H9 (cell line): ENCODE measurements around the gene FAM149B1. TPM values are rescaled to one million over a fixed set of nuclear protein-coding genes. Genes with fewer than 3 reads are reported as not detected.

Experiments
- DNase-seq: peaks from one replicate; pipeline ENCODE4 v3.0.0-alpha.2; 2017
- H2AFZ ChIP-seq: one replicate; pipeline ENCODE4 v1.6.1; 2013; ENCODE audit warnings: mild to moderate bottlenecking, low read length, control low read depth, moderate library complexity
- H2AK5ac ChIP-seq: 2 replicates; pipeline ENCODE4 v1.6.1; 2013; ENCODE audit warnings: low read length, control low read depth, mixed read lengths; ENCODE audit not compliant: insufficient read length
- H2BK120ac ChIP-seq: one replicate; pipeline ENCODE4 v1.6.1; 2013; ENCODE audit warnings: low read depth, mild to moderate bottlenecking, low read length, control low read depth, inconsistent platforms; ENCODE audit not compliant: poor library complexity, severe bottlenecking
- H2BK12ac ChIP-seq: 2 replicates; pipeline ENCODE4 v1.6.1; 2013; ENCODE audit warnings: low read length, control low read depth, mixed read lengths, low read depth; ENCODE audit not compliant: insufficient read length
- H2BK15ac ChIP-seq: 2 replicates; pipeline ENCODE4 v1.6.1; 2013; ENCODE audit warnings: low read depth, low read length, control low read depth
- H2BK20ac ChIP-seq: one replicate; pipeline ENCODE4 v1.6.1; 2013; ENCODE audit warnings: low read depth, mild to moderate bottlenecking, low read length, control low read depth, inconsistent platforms; ENCODE audit not compliant: poor library complexity, severe bottlenecking
- H2BK5ac ChIP-seq: 2 replicates; pipeline ENCODE4 v1.6.1; 2013; ENCODE audit warnings: low read length, control low read depth, mixed read lengths; ENCODE audit not compliant: insufficient read length
- H3K14ac ChIP-seq: 2 replicates; pipeline ENCODE4 v1.6.1; 2013; ENCODE audit warnings: low read length, control low read depth; ENCODE audit not compliant: insufficient read depth
- H3K18ac ChIP-seq: 2 replicates; pipeline ENCODE4 v1.6.1; 2013; ENCODE audit warnings: low read depth, mild to moderate bottlenecking, mixed read lengths, low read length, control low read depth; ENCODE audit not compliant: insufficient read length
- H3K23ac ChIP-seq: 2 replicates; pipeline ENCODE4 v1.6.1; 2013; ENCODE audit warnings: low read length, control low read depth, mixed read lengths, low read depth; ENCODE audit not compliant: insufficient read length
- H3K23me2 ChIP-seq: 2 replicates; pipeline ENCODE4 v1.6.1; 2013; ENCODE audit warnings: low read depth, mild to moderate bottlenecking, mixed read lengths, low read length, control low read depth; ENCODE audit not compliant: insufficient read length, poor library complexity, severe bottlenecking
- H3K27ac ChIP-seq: 2 replicates; pipeline ENCODE4 v1.5.1; 2013; ENCODE audit warnings: low read length, control low read depth, mixed read lengths, low read depth; ENCODE audit not compliant: insufficient read length
- H3K27me3 ChIP-seq: 2 replicates; pipeline ENCODE4 v1.6.1; 2013; ENCODE audit warnings: low read length, control low read depth, inconsistent platforms; ENCODE audit not compliant: insufficient read depth
- H3K4ac ChIP-seq: 2 replicates; pipeline ENCODE4 v1.6.1; 2013; ENCODE audit warnings: low read depth, mild to moderate bottlenecking, control low read depth, inconsistent platforms, low read length, moderate library complexity
- H3K4me1 ChIP-seq: 2 replicates; pipeline ENCODE4 v1.6.1; 2013; ENCODE audit warnings: low read length, control low read depth, inconsistent platforms; ENCODE audit not compliant: insufficient read depth
- H3K4me2 ChIP-seq: 2 replicates; pipeline ENCODE4 v1.6.1; 2013; ENCODE audit warnings: low read length, control low read depth, mixed read lengths; ENCODE audit not compliant: insufficient read length, insufficient read depth
- H3K56ac ChIP-seq: 2 replicates; pipeline ENCODE4 v1.6.1; 2013; ENCODE audit warnings: low read depth, mild to moderate bottlenecking, mixed read lengths, low read length, control low read depth; ENCODE audit not compliant: insufficient read length
- H3K79me1 ChIP-seq: 2 replicates; pipeline ENCODE4 v1.6.1; 2013; ENCODE audit warnings: low read depth, mild to moderate bottlenecking, moderate library complexity, low read length, control low read depth, inconsistent platforms; ENCODE audit not compliant: insufficient read depth, poor library complexity, severe bottlenecking
- H3K79me2 ChIP-seq: 2 replicates; pipeline ENCODE4 v1.6.1; 2013; ENCODE audit warnings: low read length, control low read depth, inconsistent platforms; ENCODE audit not compliant: insufficient read depth
- H3K9ac ChIP-seq: 2 replicates; pipeline ENCODE4 v1.6.1; 2013; ENCODE audit warnings: low read length, control low read depth, mixed read lengths; ENCODE audit not compliant: insufficient read length; ENCODE audit errors: extremely low read depth
- H3K9me3 ChIP-seq: one replicate; pipeline ENCODE4 v1.6.1; 2013; ENCODE audit warnings: low read depth, low read length, inconsistent platforms; ENCODE audit not compliant: control insufficient read depth
- H3T11ph ChIP-seq: one replicate; pipeline ENCODE4 v1.6.1; 2013; ENCODE audit warnings: mild to moderate bottlenecking, low read length, control low read depth, inconsistent platforms
- H4K20me1 ChIP-seq: one replicate; pipeline ENCODE4 v1.6.1; 2013; ENCODE audit not compliant: control insufficient read depth, insufficient read length, insufficient read depth
- H4K5ac ChIP-seq: 2 replicates; pipeline ENCODE4 v1.6.1; 2013; ENCODE audit warnings: low read depth, mild to moderate bottlenecking, mixed read lengths, low read length, control low read depth; ENCODE audit not compliant: insufficient read length
- H4K8ac ChIP-seq: replicated peaks from 2 replicates; pipeline ENCODE4 v1.6.1; 2013; ENCODE audit warnings: low read length, control low read depth, mixed read lengths, low read depth; ENCODE audit not compliant: insufficient read length
- H4K91ac ChIP-seq: 2 replicates; pipeline ENCODE4 v1.6.1; 2013; ENCODE audit warnings: low read depth, mild to moderate bottlenecking, moderate library complexity, mixed read lengths, low read length, control low read depth; ENCODE audit not compliant: insufficient read length
- H3K27ac Mint-ChIP-seq, 3 experiments: 2 replicates in 2 of 3; 3 replicates in 1 of 3; pipeline ENCODE4 v1.8.0; 2020 to 2021; ENCODE audit warnings: mixed read lengths in 3 of 3, mild to moderate bottlenecking in 1 of 3, moderate library complexity in 1 of 3
- H3K27me3 Mint-ChIP-seq: 2 replicates; pipeline ENCODE4 v1.8.0; 2021; ENCODE audit warnings: low read depth, mild to moderate bottlenecking, moderate library complexity, mixed read lengths
- H3K36me3 Mint-ChIP-seq, 3 experiments: 2 replicates in 2 of 3; 3 replicates in 1 of 3; pipeline ENCODE4 v1.8.0; 2020 to 2021; ENCODE audit warnings: low read depth in 3 of 3, mixed read lengths in 3 of 3; ENCODE audit not compliant: insufficient read depth in 1 of 3
- H3K4me1 Mint-ChIP-seq, 2 experiments: 2 replicates each; pipeline ENCODE4 v1.8.0; 2020; ENCODE audit warnings: mixed read lengths in 2 of 2
- H3K4me3 Mint-ChIP-seq, 2 experiments: 2 replicates in 1 of 2; 3 replicates in 1 of 2; pipeline ENCODE4 v1.8.0; 2020 to 2021; ENCODE audit warnings: mild to moderate bottlenecking in 2 of 2, mixed read lengths in 2 of 2, moderate library complexity in 1 of 2
- H3K9me3 Mint-ChIP-seq, 2 experiments: 2 replicates in 1 of 2; 3 replicates in 1 of 2; pipeline ENCODE4 v1.8.0; 2020; ENCODE audit warnings: mild to moderate bottlenecking in 2 of 2, mixed read lengths in 2 of 2, moderate library complexity in 1 of 2
- CTCF ChIP-seq: fragments of 200-600 bp; sonication (generic); conservative IDR thresholded peaks from 3 replicates; pipeline ENCODE4 v1.8.0; 2021; ENCODE audit warnings: antibody characterized with exemption, mild to moderate bottlenecking
- WGBS: extraction: QIAGEN DNeasy Blood & Tissue Kit; methylation state at CpG from one replicate; pipeline ENCODE4 v1.1.7; 2013; ENCODE audit warnings: missing lambda C conversion rate, low lambda C conversion rate, mixed read lengths; ENCODE audit not compliant: insufficient read length; ENCODE audit errors: extremely low coverage; 5-methylcytosine and 5-hydroxymethylcytosine counted together
- total RNA-seq: library from RNA; stranded (reverse); gene quantifications from 2 replicates; pipeline ENCODE4 v1.2.1, GENCODE V29; 2021

Gene FAM149B1
- total RNA-seq, 1 experiment from 2014 or later, result 17.9 TPM

GRCh38 chr10:73131913-73132686 is 35.8 kb upstream of the FAM149B1 start:
- no peak overlapping the region for H3K23ac ChIP-seq
- H3K4me1 Mint-ChIP-seq, result no peaks in the 10 kb centered on the region
- WGBS, result no CpG with 5 or more reads among the region's 2 CpGs
- no peak overlapping the region for H3K4me2 ChIP-seq
- DNase-seq, result no peak
- H3T11ph ChIP-seq, result no peak overlapping the region
- no peaks in the 10 kb centered on the region for H3K79me2 ChIP-seq
- no peak overlapping the region for H3K18ac ChIP-seq
- no peak overlapping the region for H3K14ac ChIP-seq
- no peaks in the 10 kb centered on the region for H3K27me3 Mint-ChIP-seq
- H3K56ac ChIP-seq, result no peak overlapping the region
- H2BK15ac ChIP-seq, result no peak overlapping the region
- no peak overlapping the region for H4K8ac ChIP-seq
- no peaks in the 10 kb centered on the region for H3K27me3 ChIP-seq
- no peak overlapping the region for H4K5ac ChIP-seq
- no peak overlapping the region for H2AK5ac ChIP-seq
- H3K4ac ChIP-seq, result no peak overlapping the region
- no peak overlapping the region for H2AFZ ChIP-seq
- H3K36me3 Mint-ChIP-seq, result peaks cover 16 to 60% (median 46%) of the 10 kb centered on the region in 3 experiments; a peak in 6 of 7 replicates
- no peaks in the 10 kb centered on the region for H4K20me1 ChIP-seq
- no peak overlapping the region for H3K27ac ChIP-seq
- H4K91ac ChIP-seq, result no peak overlapping the region
- no peaks in the 10 kb centered on the region for H3K9me3 ChIP-seq
- no peak overlapping the region for H3K9ac ChIP-seq
- H3K4me3 Mint-ChIP-seq, result no peak overlapping the region
- H3K79me1 ChIP-seq, result peaks cover 3% of the 10 kb centered on the region
- TF ChIP-seq CTCF, result no peak
- no peak overlapping the region for H2BK5ac ChIP-seq
- H2BK20ac ChIP-seq, result no peak overlapping the region
- no peak overlapping the region for H2BK120ac ChIP-seq
- no peaks in the 10 kb centered on the region for H3K23me2 ChIP-seq
- H2BK12ac ChIP-seq, result no peak overlapping the region
- no peak overlapping the region for H3K27ac Mint-ChIP-seq
- no peaks in the 10 kb centered on the region for H3K9me3 Mint-ChIP-seq
- no peaks in the 10 kb centered on the region for H3K4me1 ChIP-seq
